SIG-M5 treated with dmso at 0.1 percent for 504 hours (cell line): ENCODE data around the gene FRS2.
A peak's percentile ranks its signal among the peaks of the same experiment; 100 is the strongest.

Experiments used
- DNase-seq: peaks from one replicate; lab custom pipeline; 2025; ENCODE audit not compliant: unreplicated experiment; lab: John Stamatoyannopoulos, UW

FRS2 gene

GRCh38 chr12:69524755-69525469 lies 54.7 kb downstream of the FRS2 start:
- no peak for DNase-seq

GRCh38 chr12:69527506-69528272 lies 57.5 kb downstream of the FRS2 start:
- DNase-seq: no peak

GRCh38 chr12:69529021-69529420 lies 58.8 kb downstream of the FRS2 start:
- DNase-seq: no peak

GRCh38 chr12:69533844-69534243 lies 63.7 kb downstream of the FRS2 start:
- no peak for DNase-seq

GRCh38 chr12:69534389-69534822 lies 64.2 kb downstream of the FRS2 start:
- no peak for DNase-seq

GRCh38 chr12:69540987-69541386 lies 70.8 kb downstream of the FRS2 start:
- no peak for DNase-seq

GRCh38 chr12:69544087-69544486 lies 73.9 kb downstream of the FRS2 start:
- no peak for DNase-seq

- DNase-seq: no peak
Observed at GRCh38 chr12:69545081-69545480, 74.9 kb downstream of the FRS2 start.

- no peak for DNase-seq
Observed at GRCh38 chr12:69546693-69547438, 76.7 kb downstream of the FRS2 start.

GRCh38 chr12:69548687-69549086 lies 78.5 kb downstream of the FRS2 start:
- no peak for DNase-seq

GRCh38 chr12:69550569-69551350 lies 80.6 kb downstream of the FRS2 start:
- no peak for DNase-seq

GRCh38 chr12:69553628-69554248 lies 83.5 kb downstream of the FRS2 start:
- DNase-seq: peak; percentile 6

GRCh38 chr12:69555461-69555860 lies 85.3 kb downstream of the FRS2 start:
- DNase-seq: no peak

GRCh38 chr12:69556383-69556782 lies 86.2 kb downstream of the FRS2 start:
- DNase-seq: no peak

- no peak for DNase-seq
Observed at GRCh38 chr12:69563166-69563762, 93.1 kb downstream of the FRS2 start.

- peak; percentile 19 for DNase-seq
Observed at GRCh38 chr12:69566603-69567002, 96.4 kb downstream of the FRS2 start.

- DNase-seq: no peak
Observed at GRCh38 chr12:69569236-69569635, 99.0 kb downstream of the FRS2 start.

- DNase-seq: no peak
Observed at GRCh38 chr12:69570000-69570516, 99.9 kb downstream of the FRS2 start.

GRCh38 chr12:69570545-69571399 lies 100.6 kb downstream of the FRS2 start:
- DNase-seq: peak; percentile 63
